Measurements from ENCODE around the gene BTBD9.
A peak's percentile ranks its signal among the peaks of the same experiment; 100 is the strongest.

DNA sequence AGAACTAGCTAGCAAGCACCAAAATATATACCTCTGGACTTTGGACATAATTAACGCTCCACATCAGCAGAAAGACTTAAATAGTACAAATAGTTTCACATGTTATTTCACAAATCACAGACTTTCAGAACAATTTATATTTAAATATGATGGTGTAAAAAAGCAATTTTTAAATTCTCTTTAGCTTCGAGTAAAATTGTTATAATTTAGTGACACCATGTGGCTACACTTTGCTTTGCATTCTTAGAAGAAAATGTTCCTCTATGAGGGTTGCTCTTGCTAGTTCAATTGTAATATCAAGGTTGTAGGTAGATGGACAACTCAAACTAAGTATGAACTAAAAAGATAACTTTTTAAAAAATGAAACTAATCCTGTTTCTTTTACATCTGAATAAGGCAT is 69.0 kb downstream of the BTBD9 start:
- TF ChIP-seq POLR2A (IDR thresholded peaks at IDR 0.05) = no peak
- TF ChIP-seq, protein P1, sequence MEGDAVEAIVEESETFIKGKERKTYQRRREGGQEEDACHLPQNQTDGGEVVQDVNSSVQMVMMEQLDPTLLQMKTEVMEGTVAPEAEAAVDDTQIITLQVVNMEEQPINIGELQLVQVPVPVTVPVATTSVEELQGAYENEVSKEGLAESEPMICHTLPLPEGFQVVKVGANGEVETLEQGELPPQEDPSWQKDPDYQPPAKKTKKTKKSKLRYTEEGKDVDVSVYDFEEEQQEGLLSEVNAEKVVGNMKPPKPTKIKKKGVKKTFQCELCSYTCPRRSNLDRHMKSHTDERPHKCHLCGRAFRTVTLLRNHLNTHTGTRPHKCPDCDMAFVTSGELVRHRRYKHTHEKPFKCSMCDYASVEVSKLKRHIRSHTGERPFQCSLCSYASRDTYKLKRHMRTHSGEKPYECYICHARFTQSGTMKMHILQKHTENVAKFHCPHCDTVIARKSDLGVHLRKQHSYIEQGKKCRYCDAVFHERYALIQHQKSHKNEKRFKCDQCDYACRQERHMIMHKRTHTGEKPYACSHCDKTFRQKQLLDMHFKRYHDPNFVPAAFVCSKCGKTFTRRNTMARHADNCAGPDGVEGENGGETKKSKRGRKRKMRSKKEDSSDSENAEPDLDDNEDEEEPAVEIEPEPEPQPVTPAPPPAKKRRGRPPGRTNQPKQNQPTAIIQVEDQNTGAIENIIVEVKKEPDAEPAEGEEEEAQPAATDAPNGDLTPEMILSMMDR (IDR thresholded peaks at IDR 0.05 in 4 of 5, conservative IDR thresholded peaks at IDR 0.05 in 1 of 5) = peak in 2 of 5 experiments; percentile 12 to 29
